ENCODE results near the gene RAPGEF1.
"Not testable (repeated sequence)": the region's sequence is repeated elsewhere in the genome, so short reads cannot be mapped to it uniquely, and the experiment has no call there.

Gene RAPGEF1

DNA sequence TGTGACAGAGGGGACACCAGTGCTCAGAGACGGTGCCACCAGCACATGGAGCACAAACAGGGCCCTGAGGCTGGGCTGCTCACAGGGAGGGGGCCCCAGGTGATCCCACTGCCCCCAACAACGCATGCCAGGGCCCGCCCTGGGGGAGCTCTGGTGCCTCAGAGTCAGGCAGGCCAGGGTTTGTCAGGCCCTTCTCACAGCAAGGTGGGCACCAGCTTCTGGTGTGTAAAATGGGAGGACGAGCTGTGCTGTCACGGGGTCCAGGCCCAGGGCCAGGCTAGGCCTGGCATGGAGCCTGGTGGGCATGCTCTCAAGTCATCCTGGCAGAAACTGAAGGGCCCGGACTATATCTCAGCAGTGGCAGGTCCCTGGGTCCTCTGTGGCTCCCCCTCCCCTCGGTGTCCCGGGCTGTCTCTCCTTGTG lies 160.1 kb downstream of the RAPGEF1 start:
- DNase-seq: no peak

DNA sequence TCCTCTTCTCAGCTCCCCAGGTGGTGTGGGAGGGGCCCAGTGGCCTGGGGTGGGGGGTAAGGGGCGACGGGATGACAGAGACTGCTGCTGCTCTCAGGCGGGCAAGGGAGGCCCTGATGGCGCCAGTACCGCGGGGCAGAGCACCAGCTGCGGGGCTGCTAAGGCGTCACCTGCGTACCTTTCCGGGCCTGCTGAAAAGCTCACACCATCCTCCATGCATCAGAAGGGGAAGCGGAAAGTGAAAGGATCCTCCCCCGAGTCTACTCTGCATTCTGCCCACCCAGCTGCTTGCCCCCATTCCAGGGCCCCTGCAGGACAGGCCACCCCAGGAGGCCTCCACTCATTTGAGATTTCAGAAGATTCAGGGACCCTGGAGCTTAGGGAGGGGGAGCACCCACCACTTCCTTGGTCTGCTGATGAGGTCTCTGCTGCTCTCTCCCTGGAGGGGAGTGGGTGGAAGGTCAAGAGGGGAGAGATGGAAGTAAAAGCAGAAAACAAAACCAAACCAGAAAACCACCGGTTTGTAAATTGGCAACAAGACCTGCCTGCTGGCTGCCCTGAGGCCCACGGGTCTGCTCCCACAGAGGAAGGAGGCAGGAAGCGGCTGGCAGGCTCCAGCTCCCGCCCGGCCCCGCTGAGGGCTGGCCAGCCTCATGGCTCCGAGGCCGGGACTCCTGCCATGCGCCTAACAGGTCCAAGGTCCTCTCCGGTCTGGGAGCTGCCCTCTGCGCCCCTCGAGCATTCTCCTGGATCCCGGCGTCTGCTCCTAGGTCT lies 161.0 kb downstream of the RAPGEF1 start:
- no peak for DNase-seq

DNA sequence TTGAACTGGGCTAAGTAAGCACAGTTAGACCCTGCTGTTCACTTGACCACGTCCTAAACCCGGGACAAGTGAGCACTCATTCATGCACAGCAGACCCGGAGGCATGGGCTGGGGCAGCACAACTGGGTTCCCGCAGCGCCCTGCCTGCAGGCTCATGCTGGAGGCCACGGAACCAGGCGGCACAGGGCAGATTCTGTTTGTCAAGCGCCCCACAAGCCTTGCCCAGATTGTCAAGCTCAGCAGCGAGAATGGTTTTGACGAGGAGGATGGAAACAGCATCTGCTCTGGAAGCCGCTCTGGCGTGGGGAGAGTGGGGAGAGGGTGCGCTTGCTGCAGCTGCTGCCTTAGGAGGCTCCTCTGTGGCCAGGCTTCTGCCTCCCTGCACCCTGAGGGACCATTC lies 161.9 kb downstream of the RAPGEF1 start:
- no peak for DNase-seq

DNA sequence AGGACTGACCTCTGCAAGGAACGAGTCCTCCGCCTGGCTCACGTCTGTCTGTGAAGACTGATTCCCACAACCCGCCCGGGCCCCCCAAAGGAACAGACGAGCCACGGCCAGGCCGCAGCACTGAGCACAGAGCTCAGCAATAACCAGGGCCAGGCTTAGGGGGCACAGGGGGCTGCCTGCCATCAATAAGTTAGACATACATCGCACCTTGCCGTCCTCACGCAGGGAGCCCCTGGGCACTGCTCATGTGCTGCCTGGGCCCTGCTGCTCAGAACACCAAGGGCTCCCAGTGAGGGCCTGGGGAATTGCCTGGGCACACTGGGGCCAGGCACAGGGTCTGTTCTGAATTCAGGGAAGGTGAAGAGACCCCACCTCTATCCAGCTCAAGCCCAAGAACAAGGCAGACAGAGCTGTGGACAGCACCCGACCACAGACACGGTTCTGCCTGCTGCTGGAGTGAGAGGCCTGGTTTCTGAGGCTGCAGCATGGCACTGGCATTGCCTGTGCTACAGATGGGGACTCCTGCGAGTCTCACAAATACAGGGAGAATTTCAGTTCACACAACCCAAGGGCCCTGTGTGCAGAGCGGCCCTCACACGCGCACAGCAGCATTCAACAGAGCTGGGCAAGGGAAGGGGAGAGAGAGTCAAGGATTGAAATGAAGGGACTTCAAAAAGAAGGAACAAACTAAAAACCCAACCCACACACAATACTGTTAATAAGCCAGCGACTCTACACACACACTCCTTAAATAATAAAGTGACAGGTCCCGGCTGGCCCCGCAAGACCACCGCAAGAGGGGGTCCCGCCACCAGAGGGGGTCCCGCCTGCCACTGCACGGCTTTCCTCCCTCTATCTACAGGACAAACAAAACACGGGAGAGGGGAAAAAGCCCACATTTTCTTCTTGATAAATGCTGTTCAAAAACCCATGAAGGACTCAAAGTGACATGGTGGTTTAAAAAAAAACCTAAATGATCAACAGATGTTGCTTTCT lies 162.6 kb downstream of the RAPGEF1 start:
- no peak for DNase-seq

DNA sequence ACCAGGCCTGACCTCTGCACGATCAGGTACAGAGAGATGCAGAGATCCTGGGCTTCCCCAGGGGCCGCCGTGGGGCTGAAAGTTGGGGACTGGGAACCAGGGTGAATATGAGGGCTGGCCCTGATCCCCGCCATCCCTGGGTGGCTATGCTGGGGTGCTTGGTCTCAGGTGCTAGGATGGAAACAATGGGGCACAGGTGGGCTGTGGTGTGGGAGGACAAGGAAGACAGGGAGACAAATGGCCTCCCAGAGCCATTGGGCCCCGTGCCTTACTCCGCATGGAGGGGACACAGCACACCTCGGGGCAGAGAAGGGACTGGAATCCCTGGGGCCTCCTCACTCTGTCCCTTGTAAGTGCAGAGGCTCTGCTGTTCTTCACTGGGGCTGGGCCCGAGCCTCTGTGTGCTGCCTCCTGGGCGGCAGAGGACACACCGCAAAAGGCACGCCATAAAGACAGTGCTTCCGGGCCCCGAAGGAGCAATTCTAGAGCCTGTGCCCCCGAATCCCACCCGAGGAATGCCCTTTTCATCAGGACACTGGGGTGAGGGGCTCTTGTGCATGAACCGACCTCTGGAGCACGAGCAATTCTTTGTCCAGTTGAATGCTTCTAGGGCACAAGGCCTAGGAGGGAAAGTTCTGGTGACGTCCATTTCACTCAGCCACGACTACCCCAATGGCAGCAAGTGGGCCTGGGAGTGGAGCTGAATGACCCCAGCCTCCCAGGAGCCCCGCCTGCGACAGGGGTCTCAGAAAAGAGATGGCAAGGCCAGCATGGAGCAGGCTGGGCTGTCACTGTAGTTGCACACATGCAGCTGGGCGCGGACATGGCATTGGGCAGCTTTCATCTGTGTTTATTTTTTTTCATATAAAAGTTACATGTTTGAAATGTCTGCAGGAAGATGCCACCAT lies 163.7 kb downstream of the RAPGEF1 start:
- DNase-seq: no peak

DNA sequence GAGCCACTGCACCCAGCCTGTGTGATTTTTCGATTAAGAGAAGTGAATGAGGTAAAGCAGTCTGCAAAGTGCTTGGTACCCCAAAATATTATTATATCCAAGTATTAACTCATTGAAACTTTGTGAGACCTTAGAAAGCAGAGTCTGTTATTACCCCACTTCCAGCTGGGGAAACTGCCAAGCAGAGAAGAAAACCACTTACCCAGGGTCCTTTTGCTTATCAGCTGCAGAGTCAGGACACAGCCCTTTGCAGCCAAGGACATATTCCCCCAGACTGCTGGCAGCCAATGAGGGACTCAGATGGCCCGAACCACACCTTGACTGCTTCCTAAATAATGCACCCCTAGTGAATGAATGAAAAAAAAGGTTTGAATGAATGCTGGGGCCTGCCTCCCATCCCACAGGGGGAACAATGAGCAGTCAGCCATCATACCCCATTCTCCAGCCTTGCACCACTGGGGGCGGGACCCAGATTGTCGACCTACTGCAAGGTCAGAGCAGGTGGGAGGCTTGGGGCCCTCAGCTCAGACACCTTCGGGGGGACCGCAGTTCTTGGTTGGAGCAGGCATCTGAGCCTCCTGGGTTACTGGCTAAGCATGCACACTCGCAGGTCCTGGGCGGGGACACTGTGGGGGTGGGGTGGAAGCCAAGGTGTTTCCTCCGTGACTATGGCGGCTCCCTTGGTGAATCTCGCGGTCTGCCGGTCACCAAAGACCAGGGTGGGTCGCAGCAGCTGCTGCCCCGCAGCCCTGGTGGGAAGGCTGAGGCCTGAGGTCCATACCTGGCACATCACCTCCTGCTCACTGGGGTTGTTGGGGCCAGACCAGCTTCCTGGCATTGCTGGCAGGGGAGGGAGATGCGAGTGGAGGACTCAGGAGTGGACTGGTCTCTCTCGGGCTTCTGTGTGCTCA lies 164.9 kb downstream of the RAPGEF1 start:
- DNase-seq: no peak

DNA sequence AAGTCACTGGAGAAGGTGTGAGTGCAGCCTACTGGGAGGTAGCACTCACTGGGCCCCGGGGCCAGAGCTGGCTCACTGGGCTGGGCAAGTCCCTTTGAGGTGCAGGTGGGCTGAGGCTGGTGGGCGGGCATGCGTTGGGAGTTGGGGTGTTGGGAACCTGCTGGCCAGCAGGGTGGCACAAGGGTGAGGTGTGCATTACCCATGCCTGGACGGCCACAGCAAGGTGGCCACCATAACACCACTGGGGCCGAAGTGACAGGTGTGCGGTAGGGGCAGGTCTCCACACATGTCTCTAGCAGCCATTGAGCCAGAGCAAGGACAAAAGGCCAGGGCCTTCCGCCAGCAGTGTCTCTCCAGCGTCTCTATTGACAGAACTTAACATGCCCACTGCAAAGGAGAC lies 172.0 kb downstream of the RAPGEF1 start:
- no peak for DNase-seq

DNA sequence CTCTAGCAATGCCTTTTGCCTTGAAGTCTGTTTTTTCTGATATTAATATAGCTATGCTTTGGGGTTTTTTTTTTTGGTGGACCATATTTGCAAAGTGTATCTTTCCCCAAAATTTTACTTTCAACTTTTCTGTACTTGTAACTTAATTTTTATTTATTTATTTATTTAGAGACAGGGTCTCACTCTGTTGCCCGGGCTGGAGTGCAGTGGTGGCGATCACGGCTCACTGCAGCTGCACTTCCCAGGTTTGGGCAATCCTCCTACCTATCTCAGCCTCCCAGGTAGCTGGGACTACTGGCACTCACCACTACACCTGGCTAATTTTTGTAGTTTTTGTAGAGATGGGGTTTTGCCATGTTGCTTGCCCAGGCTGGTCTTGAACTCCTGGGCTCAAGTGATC lies 173.7 kb downstream of the RAPGEF1 start:
- no peak for DNase-seq

DNA sequence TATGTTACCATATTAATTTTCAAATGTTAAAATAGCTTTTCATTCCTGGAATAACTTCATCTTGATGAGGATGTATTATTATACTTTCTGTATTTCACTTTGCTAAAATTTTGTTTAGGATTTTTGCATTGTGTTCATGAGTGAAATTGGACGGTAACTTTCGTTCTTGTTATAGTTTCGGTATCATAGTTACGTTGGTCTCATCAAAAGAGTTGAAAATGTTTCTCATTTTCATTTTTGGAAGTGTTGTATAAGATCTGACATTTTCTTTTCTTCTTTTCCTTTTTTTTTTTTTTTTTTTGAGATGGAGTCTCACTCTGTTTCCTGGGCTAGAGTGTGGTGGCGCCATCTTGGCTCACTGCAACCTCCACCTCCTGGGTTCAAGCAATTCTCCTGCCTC lies 174.5 kb downstream of the RAPGEF1 start:
- DNase-seq: no peak

DNA sequence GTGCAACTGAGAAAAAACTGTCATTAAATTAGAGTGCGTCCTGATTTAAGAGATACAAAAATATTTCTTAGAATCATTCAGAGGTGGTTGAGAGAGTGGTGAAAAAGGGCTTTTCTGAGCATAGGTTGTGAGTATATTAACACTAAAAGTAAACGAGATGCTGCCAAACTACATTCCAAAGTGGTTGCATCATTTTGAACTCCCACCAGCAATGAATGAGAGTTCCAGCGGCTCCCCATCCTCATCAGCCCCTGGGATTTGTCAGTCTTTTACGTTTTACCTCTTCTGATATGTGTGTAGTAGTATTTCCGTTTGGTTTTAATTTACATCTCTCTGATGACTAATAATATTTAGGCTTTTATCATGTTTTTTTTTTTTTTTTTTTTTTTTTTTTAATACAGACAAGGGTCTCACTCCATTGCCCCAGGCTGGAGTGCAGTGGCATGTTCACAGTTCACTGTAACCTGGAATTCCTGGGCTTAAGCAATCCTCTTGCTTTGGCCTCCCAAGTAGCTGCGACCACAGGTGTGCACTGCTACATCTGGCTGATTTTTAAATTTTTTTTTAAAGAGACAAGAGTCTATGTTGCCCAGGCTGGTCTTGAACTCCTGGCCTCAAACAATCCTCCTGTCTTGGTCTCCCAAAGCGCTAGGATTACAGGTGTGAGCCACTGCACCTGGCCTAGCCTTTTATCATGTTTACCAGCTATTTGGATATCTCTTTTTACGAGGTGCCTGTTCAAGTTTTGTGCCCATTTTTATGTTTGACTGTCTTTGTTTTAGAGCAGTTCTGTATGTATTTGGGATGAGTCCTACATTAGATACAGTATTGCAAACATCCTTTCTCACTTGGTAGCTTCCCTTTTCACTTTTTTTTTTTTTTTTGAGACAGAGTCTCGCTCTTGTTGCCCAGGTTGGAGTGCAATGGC lies 177.6 kb downstream of the RAPGEF1 start:
- DNase-seq: no peak

DNA sequence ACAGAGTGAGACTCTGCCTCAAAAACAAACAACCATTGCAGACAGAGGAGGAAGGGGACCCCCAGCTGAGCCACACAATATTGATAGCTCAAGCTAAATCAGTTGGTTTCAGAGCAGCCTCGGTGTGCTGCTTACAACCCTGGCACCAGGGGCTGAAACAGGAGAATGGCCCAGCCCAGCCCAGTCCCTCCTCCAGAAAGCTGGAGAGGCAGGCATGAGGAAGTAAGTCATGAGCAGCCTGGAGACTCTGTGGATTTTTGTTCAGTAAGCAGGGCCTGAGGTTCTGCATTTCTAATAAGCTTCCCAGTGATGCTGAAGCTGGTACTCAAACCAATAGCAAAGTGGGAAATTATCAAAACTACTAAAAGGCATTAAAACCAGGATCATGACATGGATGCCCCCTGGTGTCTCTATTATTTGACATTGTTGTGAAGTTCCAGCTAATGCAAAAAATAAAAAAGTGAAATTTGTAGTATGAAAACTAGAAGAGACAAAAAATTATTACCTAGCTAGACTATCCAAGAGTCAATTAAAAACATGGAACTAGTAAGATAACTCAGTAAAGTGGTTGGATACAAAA lies 180.4 kb downstream of the RAPGEF1 start:
- DNase-seq: no peak

DNA sequence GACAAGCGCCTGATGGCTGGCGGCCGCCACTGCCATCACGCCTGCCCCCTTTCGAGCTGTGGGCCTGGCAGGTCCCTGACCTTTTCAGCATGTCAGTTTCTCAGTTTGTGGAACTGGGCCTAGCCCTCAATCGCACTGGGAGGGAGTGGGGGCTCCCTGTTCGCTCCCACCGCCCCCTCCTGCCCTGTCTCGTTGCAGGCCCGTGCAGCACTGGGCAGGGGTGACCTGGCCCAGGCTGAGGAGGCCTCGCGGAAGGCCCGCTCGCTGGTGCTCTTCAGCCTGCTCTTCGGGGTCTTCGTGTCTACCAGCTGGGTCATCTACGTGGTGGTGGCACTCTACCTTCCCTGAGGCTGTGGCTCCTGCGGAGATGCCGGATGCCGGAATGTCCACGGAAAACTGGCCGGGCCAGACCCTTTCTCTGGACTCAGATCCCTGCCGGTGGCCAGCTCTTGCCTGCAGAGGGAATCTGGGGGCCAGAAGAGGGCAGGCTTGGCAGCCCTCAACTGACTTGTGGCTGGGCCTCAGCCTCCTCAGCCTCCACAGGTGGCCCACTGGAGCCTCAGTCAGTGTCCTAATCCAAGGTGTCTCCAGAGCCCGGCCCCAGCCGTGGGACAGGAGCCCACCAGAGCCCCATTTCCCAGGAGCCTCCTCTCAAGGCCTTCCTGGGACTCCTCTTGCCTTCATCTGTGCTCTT lies 181.9 kb downstream of the RAPGEF1 start:
- DNase-seq: no peak

DNA sequence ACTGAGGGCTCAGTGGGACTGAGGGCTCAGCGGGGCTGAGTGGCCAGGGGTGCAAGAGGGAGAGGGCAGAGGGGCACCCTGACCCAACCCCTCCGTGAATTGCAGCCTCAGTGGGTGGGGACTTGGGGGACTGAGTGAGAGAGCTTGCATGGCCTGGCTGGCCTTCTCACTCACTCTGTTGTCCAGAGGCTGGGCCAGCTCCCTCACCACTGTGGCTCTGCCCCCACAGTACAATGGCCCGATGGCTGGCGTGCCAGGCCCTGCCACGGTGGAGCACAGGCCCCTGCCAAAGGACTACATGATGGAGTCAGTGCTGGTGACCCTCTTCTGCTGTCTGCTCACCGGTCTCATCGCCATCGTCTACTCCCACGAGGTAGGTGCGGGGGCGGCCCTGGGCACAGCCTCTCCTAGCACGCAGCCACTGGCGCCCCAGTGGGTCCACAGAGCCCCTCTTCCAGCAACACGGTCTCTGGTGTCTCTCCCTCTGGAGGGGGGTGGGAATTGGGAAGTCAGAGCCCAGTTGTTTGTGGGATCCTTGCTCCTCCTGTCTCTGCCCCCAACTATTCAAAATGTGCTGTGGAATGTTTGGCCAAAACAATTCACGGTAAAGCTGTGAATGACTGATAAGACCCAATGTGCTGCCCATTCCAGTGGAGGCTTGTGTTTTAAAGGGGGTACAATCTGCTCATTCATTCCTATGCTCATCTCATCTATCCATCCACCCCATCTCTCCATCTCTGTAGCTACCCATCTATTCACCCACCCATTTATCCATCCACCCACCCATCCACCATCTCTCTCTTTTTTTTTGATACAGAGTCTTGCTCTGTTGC lies 183.8 kb downstream of the RAPGEF1 start:
- DNase-seq: no peak

DNA sequence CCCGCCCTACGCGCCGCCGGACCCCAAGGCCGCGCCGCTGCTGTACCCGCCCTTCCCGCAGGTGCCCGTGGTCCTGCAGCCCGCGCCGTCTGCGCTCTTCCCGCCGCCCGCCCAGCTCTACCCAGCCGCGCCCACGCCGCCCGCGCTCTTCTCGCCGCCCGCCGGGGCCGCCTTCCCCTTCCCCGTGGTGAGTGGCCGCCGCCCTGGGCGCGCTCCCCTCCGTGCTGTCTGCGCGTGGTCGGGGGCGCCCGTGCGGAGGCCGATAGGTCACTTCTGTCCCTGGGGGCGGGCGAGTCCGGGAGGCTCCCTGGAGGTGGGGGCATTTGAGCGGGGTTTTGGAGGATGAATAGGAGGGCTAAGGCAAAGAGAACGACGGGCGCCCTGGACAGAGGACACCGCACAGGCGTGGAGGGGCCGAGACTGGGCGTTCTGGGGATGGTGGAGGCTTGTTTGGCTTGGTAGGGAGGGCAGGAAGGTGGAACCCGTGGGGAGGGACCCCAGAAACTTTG lies 185.0 kb downstream of the RAPGEF1 start:
- DNase-seq: no peak

DNA sequence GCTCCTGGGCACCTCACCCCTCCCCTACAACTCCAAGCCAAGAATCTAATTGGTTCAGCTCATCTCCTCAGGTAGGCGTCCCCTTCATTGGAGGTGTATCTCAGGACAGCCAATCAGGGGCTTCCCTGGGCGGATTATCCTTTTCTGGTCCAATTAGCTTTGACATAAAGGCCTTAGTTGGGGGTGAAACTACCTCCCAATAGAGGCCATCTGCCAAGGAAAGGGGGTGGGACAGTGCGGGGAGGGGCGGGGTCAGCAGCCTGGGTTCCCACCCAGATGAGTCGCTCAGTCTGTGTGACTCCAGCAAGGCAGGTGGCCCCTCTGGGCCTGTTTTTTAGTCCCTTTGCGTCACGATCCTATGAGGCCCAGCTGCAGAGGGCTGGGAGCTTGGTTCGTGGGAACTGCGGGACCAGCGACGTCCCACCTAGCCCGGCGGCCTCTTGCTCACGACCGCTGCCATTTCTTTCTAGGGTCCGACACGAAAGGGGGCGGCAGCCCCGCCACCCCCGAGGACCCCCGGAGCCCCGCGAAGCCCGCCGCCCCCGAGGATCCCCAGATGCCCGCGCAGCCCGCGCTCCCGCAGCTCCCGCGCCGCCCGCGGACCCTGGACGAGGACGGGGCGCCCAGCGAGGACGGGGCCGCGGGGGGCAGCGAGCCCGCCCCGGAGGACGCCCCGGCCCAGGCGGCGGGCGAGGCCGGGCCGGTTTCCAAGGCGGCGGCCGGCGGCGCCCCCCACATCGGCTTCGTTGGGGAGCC lies 185.6 kb downstream of the RAPGEF1 start:
- DNase-seq: no peak

DNA sequence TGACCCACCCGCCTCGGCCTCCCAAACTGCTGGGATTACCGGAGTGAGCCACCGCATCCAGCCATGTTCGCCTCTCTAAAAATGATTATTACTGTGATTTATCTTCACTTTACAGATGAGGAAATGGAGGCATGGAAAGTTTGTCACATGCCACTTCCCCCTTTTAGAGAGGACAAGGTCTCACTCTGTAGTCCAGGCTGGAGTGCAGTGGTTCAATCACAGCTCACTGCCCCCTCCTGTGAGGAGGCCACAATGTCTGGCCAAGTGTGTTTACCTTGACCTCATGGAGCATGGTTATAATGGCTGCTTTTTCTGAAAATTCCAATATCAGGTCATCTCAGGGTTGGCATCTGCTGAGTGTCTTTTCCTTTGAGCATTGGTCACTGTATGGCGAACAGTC lies 187.8 kb downstream of the RAPGEF1 start:
- DNase-seq: no peak

DNA sequence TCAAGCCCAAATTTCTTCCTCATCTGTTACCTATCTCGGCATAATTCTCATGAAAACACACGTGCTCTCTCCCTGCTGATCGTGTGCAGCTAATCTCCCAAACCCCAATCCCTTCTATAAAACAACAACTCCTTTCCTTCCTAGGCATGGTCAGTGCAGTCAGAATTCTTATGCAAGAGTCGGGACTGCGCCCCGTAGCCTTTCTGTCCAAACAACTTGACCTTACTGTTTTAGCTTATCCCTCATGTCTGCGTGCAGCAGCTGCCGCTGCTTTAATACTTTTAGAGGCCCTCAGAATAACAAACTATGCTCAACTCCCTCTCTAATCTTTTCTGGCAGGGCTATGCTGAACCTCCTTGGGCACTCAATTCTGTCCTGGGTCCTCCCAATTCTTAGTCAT lies 189.4 kb downstream of the RAPGEF1 start:
- not testable (repeated sequence) for DNase-seq

DNA sequence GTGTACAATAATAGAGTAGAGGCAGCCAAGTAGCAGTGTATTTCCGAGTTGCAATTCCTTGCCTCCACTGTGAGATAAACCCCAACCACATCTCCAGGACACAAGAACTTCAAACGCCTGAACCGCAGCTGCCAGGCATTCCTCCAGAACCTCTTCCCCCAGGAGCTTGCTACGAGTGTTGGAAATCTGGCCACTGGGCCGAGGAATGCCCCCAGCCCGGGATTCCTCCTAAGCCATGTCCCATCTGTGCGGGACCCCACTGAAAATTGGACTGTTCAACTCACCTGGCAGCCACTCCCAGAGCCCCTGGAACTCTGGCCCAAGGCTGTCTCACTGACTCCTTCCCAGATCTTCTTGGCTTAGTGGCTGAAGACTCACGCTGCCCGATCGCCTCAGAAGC lies 190.7 kb downstream of the RAPGEF1 start:
- DNase-seq: not testable (repeated sequence)

Measured in NCI-H2227 treated with DMSO at 0.1 percent for 48 hours (cell line).